Activated T-cell treated with anti-CD3 and anti-CD28 coated beads, Interleukin-2, amount 50 U/mL, for 48 hours (primary cell): Measurements from ENCODE around the gene CORO2B.

Experiments used
- DNase-seq, 2 experiments: peaks; one replicate each; pipeline ENCODE4 v3.0.0-alpha.2; 2020

Gene CORO2B

DNA sequence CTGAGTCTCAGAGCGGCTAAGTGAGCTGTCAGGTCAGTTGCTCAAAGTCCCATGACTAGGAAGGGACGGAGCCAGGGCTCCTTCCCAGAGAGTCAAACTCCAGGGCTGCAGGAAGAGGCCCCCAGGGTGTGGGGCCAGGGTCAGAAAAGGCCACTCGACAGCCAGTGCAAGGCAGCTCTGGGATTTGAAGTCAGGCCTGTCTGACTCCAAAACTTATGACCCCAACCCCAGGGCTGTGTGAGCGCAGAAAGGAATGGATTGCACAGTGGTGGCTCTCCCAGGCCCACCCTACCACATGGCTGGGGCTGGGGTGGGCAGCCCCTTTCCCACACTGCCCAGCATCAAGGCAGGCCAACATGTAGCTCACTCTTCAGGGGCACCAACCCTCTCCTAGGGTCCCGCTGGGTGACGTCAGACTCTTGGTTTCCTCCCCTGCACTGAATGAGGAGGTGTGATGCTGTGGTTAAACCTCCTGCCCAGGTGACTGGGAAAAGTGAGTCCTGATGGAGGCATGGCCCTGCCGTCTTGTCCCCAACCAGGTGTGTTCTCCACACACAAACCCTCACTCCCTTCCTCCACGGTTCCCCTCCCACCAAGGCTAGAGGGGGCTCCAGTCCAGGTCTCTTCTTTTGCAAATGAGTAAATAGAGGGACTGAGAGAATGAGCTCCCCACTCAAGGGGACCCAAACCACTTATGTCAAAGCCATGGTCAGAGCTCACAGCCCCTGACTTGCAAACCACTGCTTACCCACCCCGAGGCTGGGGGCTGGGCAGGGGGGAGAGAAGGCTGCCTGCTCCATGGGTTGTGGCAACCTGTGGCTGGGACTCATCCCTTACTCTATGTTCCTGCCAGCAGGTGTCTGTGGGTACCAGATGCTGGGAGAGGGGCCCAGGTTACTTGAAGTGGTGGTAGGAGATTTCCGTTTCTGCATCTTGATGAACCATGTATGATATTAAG is 23.8 kb upstream of the CORO2B start:
- DNase-seq, result peak; percentile 13 to 14

DNA sequence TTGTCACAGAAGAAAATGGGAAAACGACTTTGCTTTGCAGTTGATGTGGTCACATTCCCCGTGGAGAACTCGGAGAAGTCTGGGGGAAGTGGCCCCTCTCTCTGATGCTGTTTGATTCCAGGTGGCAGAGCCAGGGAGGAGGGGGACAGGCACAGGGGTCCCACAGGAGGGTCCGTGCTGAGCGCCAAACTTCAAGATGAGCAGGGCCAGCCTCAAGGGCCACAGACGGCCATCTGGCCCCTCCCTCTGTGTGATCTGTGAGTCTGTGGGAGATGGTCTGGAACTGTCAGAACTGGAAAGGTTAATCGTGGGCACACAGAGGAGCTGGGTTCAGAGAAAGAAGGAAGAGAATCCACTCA is 23.1 kb upstream of the CORO2B start:
- peak in 1 of 2 experiments; percentile 9 for DNase-seq

- peak; percentile 8 to 13 for DNase-seq
These were observed 22.4 kb upstream of the CORO2B start for GRCh38 chr15:68556139-68556990.

DNA sequence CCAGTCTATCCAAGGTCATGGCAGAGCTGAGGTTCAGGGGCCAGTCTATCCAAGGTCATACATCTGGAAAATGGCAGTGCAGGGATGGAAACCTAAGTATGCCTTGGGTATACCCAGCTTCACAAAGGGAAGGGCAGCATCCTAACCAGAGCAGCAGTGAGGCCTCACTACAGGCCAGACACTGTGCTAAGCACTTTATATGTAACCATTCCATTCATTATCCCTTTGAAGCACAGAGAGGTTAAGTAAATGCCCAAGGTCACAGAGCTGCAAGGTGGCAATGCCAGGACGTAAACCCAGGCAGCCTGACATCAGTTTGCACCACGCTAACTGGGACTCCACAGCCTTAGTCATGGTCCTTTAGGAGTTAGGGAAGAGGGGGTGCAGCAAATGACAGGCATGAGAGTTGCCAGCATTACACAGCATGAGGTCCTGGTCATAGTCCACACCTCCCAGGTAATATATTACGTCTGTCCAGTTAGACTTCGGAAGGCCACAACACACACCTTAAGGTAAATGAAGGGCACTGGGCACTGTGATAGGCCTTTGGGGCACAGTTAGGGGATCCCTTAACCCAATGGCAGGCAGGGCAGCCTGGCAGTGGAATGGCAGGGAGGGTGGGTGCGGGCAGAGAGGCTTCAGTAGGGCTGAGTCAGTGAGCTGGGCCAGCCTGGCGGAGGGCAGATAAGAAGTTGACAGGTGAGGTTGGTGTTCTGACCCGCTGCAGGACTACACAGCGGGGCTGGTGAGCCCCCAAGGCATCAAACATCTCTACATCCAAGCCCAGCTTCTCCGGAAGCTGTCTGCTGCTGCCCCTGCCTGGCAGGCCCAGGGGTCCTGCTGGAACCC is 21.1 kb upstream of the CORO2B start:
- DNase-seq, result peak; percentile 10 to 15

GRCh38 chr15:68558318-68559305 is 20.2 kb upstream of the CORO2B start:
- peak; percentile 22 to 27 for DNase-seq

DNA sequence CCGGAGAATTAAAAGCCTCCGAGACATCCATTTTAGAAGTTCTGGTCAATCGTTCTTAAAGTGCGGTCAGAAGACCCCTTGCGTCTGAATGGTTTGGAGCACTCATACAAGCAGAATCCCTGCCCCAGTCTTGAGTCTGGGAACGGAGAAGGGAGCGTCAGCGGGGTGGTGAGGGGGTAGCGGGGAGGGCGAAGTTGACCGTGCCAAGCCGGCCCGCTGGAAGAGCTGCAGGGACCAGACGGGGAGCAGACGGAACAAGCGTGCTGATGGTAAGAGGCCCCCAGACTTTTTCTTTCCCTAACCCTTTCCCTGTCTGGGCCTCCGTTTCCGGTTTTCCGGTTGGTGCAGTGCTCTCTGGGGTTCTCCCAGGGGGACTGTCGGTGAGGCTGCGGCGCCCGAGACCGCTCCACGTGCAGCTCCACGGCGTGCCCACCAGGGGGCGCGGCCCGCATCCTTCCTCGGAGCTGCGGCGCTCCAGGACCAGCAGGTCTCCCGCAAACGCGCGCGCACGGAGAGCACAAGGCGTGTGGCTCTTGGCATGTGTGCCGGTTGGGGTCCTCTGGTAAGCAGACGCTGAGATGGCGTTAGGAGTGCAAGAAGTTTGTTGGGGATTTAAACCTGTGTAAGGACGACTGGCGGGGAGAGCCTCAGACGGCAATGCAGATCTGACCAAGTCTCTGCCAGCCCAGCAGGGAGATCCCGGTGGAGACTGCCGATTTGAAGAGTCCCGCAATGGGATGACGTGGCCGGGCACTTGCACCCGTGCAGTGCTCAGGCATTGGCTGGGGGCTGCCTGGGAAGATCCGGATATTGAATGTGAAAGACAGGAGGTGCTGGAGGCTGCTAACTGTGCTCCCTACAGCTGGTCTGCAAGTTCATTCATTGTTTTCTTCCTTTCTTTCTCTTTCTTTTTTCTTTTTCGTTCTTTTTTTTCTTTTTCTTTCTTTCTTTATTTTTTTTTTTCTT is 19.2 kb upstream of the CORO2B start:
- peak; percentile 82 to 86 for DNase-seq

GRCh38 chr15:68560501-68561113 is 18.2 kb upstream of the CORO2B start:
- DNase-seq, result peak; percentile 14 to 15

DNA sequence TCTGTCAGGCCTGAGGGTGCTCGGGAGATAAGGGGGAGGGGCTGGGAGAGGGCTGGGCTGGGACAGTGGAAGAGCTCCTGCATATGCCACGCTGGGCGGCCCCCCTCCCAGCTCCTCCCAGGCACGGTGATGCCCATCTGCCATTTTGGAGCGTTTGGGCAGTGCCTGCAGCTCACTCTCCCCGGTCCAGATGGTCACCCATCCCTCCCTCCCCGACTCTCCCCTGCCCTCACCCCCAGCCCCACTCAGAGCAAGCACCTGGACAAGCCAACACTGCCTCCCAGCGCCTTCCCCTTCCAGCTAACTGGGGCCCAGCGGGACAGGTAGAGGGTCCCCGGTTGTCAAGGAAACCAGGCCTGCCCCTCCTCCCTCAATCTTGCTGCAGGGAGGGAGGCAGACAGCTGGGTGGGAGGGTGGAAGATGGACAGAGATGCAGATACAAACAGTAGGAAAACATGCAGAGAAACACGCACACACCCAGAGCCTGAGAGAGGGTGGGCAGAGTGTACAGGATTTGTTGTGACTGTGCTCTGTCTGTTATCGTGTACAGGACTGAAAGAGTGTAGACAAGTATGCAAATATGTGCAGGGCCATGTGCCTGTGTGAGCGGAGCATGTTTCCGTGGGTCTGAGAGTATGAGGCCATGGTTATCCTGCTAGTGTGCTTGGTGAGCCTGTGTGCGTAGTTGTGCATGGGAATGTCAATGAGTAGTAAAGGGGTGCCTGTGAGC is 17.5 kb upstream of the CORO2B start:
- DNase-seq, result no peak

DNA sequence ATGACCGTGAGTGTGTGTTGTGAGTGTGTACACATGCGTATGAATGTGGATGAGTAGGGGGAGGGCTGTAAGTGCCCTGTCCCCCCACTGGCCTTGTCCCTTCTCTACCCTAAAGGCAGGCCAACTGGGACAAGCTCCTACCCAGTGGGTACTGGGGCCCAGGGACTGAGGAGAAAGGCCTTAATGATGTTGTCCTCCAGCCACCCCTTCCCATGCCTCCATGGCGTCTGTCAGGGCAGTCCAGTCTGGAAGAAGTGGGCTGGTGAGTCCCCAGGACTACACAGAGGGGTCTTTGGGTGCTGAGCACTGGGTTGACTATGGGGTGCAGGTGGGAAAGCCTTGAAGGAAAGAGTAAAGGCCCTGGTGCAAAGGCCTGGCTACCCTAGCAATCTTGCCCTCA is 16.9 kb upstream of the CORO2B start:
- DNase-seq, result no peak

- no peak for DNase-seq
These were observed 14.6 kb upstream of the CORO2B start for GRCh38 chr15:68564173-68564572.

GRCh38 chr15:68565234-68565633 is 13.6 kb upstream of the CORO2B start:
- no peak for DNase-seq

DNA sequence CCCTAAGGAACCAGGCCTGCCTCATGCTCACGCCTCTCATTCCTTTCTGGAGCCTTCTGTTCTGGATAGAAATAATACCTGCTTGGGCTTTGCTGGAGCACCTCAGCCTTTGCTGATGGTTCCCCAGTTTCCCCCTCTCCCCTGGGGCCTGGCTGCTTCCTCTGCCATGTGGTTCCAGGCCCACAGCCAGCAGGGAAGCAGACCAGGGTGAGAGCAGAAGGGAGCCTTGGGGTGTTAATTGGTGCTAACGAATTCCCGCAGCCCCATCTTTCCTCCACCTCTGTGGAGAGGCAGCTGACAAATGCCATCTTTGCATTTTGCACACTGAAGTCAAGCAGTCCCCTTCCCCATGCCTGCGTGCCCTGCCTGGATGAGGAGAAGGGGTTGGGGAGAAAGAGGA is 13.1 kb upstream of the CORO2B start:
- no peak for DNase-seq

GRCh38 chr15:68566377-68566954 is 12.3 kb upstream of the CORO2B start:
- no peak for DNase-seq

DNA sequence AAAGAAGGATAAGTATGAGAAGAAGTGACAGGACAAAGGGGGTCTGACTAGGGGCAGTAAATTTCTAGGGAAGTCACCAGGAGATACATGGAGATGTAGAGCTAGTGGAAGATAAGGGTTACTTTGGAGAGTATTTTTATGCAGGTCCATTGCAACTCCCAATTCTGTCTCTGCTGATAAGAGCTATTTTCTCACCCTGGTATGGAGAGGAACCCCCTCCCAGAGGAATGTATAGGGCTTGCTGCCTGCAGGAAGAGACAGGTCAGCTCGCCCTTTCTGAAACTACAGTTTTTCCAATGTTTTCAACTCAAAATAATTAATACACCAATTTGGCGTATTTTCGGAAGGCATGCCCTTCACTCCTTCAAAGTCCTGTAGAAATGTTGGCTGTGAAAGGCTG is 11.4 kb upstream of the CORO2B start:
- DNase-seq, result no peak

DNA sequence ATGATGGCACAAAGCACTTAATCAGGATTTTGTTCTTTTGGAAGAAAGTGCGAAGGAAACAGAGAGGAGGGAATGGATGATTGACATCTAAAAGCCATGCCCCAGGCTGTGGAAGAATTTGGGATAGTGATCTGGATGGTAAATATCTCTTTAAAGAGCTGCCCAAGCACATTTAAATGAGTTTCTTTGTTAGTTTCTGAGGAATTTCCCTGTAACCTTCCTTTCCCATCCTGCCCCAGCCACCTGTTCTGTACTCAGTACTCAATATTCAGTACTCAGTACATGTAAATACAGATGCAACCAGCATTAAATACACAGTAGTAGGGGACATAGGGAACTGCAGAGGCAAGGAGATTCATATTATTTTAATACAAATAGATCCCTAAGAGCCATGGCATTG is 7.8 kb upstream of the CORO2B start:
- DNase-seq, result no peak

DNA sequence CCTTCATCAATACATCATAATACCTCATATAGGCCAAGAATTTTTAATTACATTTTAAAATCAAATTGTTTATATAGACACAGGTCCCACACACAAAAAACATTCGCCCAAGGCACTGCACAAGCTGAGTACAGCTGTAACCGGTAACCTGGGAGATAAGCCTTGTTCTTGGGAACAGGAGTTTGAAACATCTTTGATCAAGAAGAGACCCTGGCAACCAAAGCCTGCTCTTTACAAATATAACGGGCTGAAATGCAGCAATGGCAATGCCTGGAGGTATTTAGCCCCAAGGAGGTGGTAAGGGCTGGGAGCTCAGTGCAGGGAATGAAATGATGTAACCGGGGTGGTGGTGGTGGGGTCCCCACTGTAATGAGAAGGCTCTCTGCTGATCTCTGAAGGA is 7.2 kb upstream of the CORO2B start:
- DNase-seq, result no peak

- no peak for DNase-seq
These were observed 6.5 kb upstream of the CORO2B start for GRCh38 chr15:68572309-68572708.

DNA sequence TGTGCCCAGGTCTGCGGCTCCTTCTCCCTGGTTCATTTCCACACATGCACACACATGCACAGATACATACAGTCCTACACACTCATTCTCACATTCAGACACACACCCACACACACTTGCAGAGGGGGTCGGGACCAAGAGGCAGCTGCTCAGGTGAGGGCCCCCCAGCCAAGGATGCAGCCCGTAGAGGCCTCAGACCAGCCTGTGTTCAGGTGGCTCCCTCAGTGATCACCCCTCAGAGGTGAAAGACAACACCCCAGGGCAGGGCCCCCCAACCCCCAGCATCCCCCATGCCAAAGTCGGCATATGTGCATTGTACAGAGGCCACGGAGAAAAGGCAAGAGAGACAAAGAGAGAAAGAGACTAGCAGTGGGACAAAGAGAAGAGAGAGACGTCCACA is 5.9 kb upstream of the CORO2B start:
- DNase-seq, result no peak

DNA sequence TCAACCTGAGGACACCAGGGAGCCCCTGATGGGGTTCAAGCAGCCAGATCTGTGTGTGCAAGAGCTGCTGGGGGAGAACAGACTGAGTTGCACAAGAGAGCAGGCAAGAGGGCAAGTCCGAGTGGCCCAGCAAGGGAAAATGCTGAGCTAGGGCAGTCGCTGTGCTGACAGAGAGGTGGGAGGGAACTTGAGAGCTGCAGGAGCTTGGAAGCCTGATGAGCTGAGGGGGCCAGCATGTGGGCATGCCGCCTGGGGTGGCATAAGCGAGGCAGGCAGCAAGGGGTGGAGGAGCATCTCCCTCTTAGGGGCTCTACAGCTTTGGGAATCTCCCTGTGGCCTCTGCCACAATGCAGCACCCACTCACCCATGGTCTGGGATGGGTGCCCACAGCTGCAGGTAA is 4.7 kb upstream of the CORO2B start:
- no peak for DNase-seq
